HG03521 (cell line): ENCODE measurements around the gene NRP2.

ENCODE experiments used
- ATAC-seq: cut with Tn5 transposase; IDR thresholded peaks from one replicate; pipeline ENCODE4 v1.9.1; 2021; ENCODE audit warnings: mild to moderate bottlenecking, moderate library complexity; ENCODE audit not compliant: unreplicated experiment

Gene NRP2

GRCh38 chr2:205751569-205752031 lies 69.3 kb downstream of the NRP2 start:
- no peak for ATAC-seq

- no peak for ATAC-seq
Measured at GRCh38 chr2:205752296-205752820, 70.1 kb downstream of the NRP2 start.

DNA sequence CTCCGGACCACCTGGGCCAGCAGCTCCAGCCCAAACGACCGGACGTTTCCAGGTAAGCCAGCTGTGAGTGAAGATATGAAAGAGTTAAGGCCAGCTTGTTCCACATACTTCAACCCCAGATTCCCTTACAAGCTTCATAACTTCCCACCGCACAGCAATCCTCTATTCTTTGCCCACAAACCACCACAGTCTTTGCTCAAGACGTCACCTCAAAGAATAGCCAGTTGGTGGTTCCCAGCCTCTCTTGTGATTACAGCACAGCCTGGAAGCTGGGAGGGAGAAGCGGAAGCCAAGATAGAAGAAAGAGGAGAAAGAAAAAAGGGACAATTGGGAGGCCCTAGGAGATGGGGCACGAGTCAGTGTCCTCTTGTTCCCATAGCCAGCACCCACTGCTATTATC lies 70.6 kb downstream of the NRP2 start:
- ATAC-seq: no peak

GRCh38 chr2:205754285-205754923 lies 72.1 kb downstream of the NRP2 start:
- no peak for ATAC-seq

GRCh38 chr2:205754924-205755321 lies 72.6 kb downstream of the NRP2 start:
- ATAC-seq: no peak

DNA sequence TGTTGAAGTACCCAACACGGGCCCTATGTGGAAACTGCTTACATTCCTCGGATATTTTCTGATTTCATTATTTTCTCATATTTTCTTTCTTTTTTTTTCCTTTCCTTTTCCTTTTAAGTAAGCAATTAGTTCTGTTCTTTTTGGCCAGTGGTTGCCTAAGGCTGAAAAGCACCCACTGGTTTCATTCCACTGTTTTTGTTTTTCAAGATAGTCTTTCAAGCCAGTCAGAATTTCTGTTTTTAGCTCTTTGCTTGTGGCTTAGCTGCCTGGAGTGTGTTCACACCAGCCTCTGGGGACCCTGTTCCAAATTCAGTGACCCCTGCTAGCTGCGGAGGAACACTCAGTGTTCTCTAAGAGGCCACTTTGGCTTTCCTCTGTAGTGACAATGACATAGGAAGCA lies 73.6 kb downstream of the NRP2 start:
- ATAC-seq: no peak

GRCh38 chr2:205757271-205757670 lies 75.0 kb downstream of the NRP2 start:
- ATAC-seq: no peak

GRCh38 chr2:205758051-205758450 lies 75.8 kb downstream of the NRP2 start:
- no peak for ATAC-seq

DNA sequence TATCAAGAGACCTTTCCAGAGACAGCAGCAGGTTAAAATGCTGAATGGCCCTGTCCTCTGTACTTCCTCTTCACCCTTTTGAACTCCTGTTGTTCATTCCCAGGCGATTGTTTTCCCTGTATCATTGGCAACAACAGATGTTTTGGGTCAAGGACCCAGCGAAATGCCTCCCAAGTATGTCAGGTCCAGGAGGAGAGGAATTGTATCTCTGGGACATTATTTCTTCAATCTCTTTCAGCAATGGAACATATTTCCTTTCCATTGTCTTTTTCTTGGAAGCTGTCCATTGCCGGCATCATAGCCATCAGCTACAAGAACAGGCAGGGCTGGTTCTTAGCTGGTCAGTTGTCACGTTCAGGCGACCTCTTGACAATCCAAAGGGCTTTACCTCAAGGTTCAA lies 76.2 kb downstream of the NRP2 start:
- ATAC-seq: no peak

DNA sequence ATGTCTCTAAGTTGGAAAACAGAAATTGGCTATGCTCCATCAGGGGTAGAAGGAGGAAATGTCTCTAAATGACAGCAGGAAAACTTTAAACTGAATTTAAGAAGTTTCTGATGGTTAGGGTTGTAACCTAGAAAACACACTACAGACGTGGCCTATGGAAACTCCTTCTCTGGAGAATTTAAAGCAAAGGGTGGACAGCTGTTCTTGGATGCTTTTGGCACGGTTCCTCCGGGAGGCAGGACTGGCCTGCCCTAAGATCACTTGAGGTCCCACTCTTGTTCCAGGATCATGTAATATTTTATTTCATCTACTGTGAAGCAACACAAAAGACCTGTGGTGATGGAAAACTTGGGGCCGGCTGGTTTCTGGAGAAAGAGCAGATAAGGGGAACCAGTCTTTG lies 77.0 kb downstream of the NRP2 start:
- ATAC-seq: no peak

DNA sequence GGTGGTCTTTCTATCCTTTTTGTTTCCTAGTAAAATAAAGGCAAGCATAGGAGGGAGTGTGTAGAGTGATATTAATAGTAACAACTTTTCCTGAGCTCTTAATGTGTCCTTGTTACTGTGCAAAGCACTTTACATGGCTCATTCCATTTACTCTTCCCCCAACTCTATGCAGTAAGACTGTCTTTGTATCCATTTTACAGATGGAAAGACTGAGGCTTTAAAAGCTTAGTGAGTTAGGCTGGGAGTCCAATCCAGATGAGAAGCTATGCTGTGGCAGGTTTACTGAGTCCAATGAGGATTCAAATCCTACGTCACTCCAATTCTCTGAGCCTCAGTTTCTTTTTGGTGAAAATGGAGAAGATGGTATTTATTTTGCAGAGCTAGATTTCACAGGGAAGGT lies 77.4 kb downstream of the NRP2 start:
- no peak for ATAC-seq

DNA sequence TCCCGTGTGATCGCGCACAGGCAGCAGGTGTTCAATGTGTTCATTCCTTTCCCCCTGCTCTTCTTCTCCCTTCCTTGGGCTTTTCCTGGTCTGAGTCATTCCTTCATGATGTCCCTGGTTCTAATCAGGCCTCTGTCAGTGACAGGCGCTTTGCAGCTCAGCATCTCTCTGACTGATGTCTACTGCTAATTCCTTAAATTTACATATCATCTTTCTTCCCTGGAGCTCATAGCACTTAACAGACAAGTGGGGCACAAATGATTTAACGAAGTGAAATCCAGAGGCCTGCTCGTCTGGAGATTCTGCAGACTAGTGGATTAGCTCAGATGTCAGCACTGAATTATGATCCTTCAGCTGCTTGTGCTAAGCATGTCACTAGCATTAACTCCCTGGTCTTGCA lies 77.9 kb downstream of the NRP2 start:
- no peak for ATAC-seq

GRCh38 chr2:205761421-205761820 lies 79.1 kb downstream of the NRP2 start:
- ATAC-seq: no peak

DNA sequence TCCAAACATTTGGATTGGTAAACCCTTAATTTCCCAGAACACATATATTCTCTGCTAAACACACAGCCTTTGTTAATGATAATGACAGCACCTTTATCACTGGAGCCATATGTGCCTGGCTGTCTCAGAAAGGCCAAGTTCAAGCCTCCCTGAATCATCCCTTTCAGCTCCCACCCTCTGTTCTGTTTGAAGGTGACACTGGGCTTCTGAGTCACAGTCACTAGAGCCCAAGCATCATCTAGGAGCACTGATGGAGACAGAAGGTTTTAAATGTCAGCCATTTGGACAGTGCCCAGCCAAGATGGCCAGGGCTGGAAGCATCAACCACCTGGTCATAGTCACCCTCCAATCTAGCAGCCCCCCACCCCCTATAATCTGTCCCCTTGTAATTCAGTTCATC lies 80.6 kb downstream of the NRP2 start:
- no peak for ATAC-seq

DNA sequence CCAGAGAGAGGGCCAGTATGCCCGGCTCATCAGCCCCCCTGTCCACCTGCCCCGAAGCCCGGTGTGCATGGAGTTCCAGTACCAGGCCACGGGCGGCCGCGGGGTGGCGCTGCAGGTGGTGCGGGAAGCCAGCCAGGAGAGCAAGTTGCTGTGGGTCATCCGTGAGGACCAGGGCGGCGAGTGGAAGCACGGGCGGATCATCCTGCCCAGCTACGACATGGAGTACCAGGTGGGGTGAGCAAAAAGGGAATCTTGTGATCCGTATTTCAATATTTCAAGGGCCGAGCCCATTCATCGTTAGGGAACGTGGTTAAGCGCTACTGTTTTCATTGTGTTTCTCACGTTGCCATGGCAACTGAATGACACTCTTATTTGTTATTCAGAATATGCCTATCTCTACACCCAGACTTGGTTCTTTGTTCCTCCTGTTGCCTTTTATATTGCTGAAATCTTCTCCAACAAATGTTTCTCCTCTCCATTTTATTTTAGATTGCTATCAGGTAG lies 81.5 kb downstream of the NRP2 start:
- ATAC-seq: no peak

- no peak for ATAC-seq
Measured at GRCh38 chr2:205764270-205764746, 82.0 kb downstream of the NRP2 start.

GRCh38 chr2:205765151-205765550 lies 82.8 kb downstream of the NRP2 start:
- no peak for ATAC-seq

DNA sequence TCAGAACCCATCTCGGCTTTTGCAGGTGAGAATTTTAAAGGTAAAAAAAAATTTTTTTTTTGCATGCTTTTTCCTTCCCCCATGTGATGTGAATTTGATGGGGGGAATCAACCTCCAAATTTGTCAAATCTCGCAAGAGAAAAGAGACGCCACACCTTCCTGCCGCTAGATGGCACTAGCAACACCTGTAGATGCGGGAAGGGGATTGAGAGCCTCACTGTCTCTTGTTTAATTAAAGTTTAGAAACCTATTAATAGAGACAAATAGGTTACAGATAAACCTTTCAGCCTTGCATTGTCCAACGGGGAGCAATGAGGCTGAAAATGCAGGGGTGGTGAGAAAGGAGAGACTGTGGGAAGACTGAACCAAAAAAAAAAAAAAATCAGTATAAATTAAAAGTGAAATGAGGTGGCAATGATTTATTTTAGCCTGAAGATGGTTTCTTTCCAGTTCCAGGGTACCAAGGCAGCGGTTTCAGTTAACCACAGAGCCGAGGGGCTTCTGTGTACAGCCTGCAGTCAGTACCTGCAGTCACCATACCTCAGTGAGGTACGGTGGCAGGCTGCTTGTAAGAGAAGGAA lies 84.6 kb downstream of the NRP2 start:
- ATAC-seq: no peak

GRCh38 chr2:205767617-205768016 lies 85.3 kb downstream of the NRP2 start:
- no peak for ATAC-seq

DNA sequence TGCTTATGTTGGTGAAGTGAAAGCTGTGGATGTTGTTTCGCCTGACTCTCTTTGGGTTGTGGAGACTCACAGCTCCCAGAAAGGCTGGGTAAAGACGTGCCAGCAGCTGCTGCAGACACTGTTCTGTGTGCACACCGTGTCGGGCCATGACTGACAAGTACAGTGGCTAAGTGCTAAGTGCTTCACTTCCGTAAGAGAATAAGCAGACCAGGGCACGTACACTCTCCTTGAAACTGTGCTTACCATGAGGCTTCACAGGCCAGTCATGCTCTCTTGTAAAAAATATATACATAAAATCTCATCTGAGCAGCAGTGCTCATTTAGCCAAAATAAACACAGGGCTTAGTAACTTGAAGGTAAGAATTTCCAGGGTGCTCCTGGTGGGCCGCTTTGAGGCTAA lies 86.0 kb downstream of the NRP2 start:
- ATAC-seq: no peak

DNA sequence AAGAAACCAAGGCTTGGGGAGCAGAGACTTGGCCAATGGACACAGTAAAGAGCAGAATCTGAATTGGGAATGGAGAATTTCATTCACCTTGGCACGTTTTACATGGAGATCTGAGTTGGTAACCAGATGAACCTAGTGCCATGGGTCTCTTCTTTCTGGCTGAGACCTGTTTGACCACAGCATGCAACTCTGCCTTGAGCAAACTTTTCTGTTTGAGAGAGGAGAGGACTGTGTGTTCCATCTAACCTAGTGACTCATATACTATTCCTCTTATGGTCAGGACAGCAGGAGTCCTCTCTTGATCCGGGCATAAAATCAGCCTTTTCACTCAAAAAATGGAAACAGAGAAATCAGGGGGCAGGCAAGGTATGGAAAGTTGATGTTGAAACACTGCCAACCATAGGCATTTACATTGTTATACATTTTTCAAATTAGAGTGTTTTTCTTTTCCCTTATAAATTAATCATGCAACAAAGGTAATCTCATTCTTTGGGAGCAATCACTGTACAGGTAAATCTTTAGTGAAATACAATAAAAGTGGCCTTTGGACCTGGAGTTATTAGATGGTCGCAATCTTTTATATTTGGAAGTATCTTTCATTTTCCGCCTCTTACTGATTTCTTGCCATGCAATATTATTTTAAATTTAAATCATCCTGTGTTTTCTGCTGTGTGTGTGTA lies 86.7 kb downstream of the NRP2 start:
- ATAC-seq: no peak

GRCh38 chr2:205769495-205769850 lies 87.2 kb downstream of the NRP2 start:
- no peak for ATAC-seq
